H9 (cell line): Measurements from ENCODE around the gene CCDC102B. TPM values are rescaled to one million over a fixed set of nuclear protein-coding genes. Genes with fewer than 3 reads are reported as not detected.

Experiments used
- DNase-seq: peaks from one replicate; pipeline ENCODE4 v3.0.0-alpha.2; 2017
- H2AFZ ChIP-seq: one replicate; pipeline ENCODE4 v1.6.1; 2013; ENCODE audit warnings: mild to moderate bottlenecking, low read length, control low read depth, moderate library complexity
- H2AK5ac ChIP-seq: 2 replicates; pipeline ENCODE4 v1.6.1; 2013; ENCODE audit warnings: low read length, control low read depth, mixed read lengths; ENCODE audit not compliant: insufficient read length
- H2BK120ac ChIP-seq: one replicate; pipeline ENCODE4 v1.6.1; 2013; ENCODE audit warnings: low read depth, mild to moderate bottlenecking, low read length, control low read depth, inconsistent platforms; ENCODE audit not compliant: poor library complexity, severe bottlenecking
- H2BK12ac ChIP-seq: 2 replicates; pipeline ENCODE4 v1.6.1; 2013; ENCODE audit warnings: low read length, control low read depth, mixed read lengths, low read depth; ENCODE audit not compliant: insufficient read length
- H2BK15ac ChIP-seq: 2 replicates; pipeline ENCODE4 v1.6.1; 2013; ENCODE audit warnings: low read depth, low read length, control low read depth
- H2BK20ac ChIP-seq: one replicate; pipeline ENCODE4 v1.6.1; 2013; ENCODE audit warnings: low read depth, mild to moderate bottlenecking, low read length, control low read depth, inconsistent platforms; ENCODE audit not compliant: poor library complexity, severe bottlenecking
- H2BK5ac ChIP-seq: 2 replicates; pipeline ENCODE4 v1.6.1; 2013; ENCODE audit warnings: low read length, control low read depth, mixed read lengths; ENCODE audit not compliant: insufficient read length
- H3K14ac ChIP-seq: 2 replicates; pipeline ENCODE4 v1.6.1; 2013; ENCODE audit warnings: low read length, control low read depth; ENCODE audit not compliant: insufficient read depth
- H3K18ac ChIP-seq: 2 replicates; pipeline ENCODE4 v1.6.1; 2013; ENCODE audit warnings: low read depth, mild to moderate bottlenecking, mixed read lengths, low read length, control low read depth; ENCODE audit not compliant: insufficient read length
- H3K23ac ChIP-seq: 2 replicates; pipeline ENCODE4 v1.6.1; 2013; ENCODE audit warnings: low read length, control low read depth, mixed read lengths, low read depth; ENCODE audit not compliant: insufficient read length
- H3K23me2 ChIP-seq: 2 replicates; pipeline ENCODE4 v1.6.1; 2013; ENCODE audit warnings: low read depth, mild to moderate bottlenecking, mixed read lengths, low read length, control low read depth; ENCODE audit not compliant: insufficient read length, poor library complexity, severe bottlenecking
- H3K27ac ChIP-seq: 2 replicates; pipeline ENCODE4 v1.5.1; 2013; ENCODE audit warnings: low read length, control low read depth, mixed read lengths, low read depth; ENCODE audit not compliant: insufficient read length
- H3K27me3 ChIP-seq: 2 replicates; pipeline ENCODE4 v1.6.1; 2013; ENCODE audit warnings: low read length, control low read depth, inconsistent platforms; ENCODE audit not compliant: insufficient read depth
- H3K4ac ChIP-seq: 2 replicates; pipeline ENCODE4 v1.6.1; 2013; ENCODE audit warnings: low read depth, mild to moderate bottlenecking, control low read depth, inconsistent platforms, low read length, moderate library complexity
- H3K4me1 ChIP-seq: 2 replicates; pipeline ENCODE4 v1.6.1; 2013; ENCODE audit warnings: low read length, control low read depth, inconsistent platforms; ENCODE audit not compliant: insufficient read depth
- H3K4me2 ChIP-seq: 2 replicates; pipeline ENCODE4 v1.6.1; 2013; ENCODE audit warnings: low read length, control low read depth, mixed read lengths; ENCODE audit not compliant: insufficient read length, insufficient read depth
- H3K56ac ChIP-seq: 2 replicates; pipeline ENCODE4 v1.6.1; 2013; ENCODE audit warnings: low read depth, mild to moderate bottlenecking, mixed read lengths, low read length, control low read depth; ENCODE audit not compliant: insufficient read length
- H3K79me1 ChIP-seq: 2 replicates; pipeline ENCODE4 v1.6.1; 2013; ENCODE audit warnings: low read depth, mild to moderate bottlenecking, moderate library complexity, low read length, control low read depth, inconsistent platforms; ENCODE audit not compliant: insufficient read depth, poor library complexity, severe bottlenecking
- H3K79me2 ChIP-seq: 2 replicates; pipeline ENCODE4 v1.6.1; 2013; ENCODE audit warnings: low read length, control low read depth, inconsistent platforms; ENCODE audit not compliant: insufficient read depth
- H3K9ac ChIP-seq: 2 replicates; pipeline ENCODE4 v1.6.1; 2013; ENCODE audit warnings: low read length, control low read depth, mixed read lengths; ENCODE audit not compliant: insufficient read length; ENCODE audit errors: extremely low read depth
- H3K9me3 ChIP-seq: one replicate; pipeline ENCODE4 v1.6.1; 2013; ENCODE audit warnings: low read depth, low read length, inconsistent platforms; ENCODE audit not compliant: control insufficient read depth
- H3T11ph ChIP-seq: one replicate; pipeline ENCODE4 v1.6.1; 2013; ENCODE audit warnings: mild to moderate bottlenecking, low read length, control low read depth, inconsistent platforms
- H4K20me1 ChIP-seq: one replicate; pipeline ENCODE4 v1.6.1; 2013; ENCODE audit not compliant: control insufficient read depth, insufficient read length, insufficient read depth
- H4K5ac ChIP-seq: 2 replicates; pipeline ENCODE4 v1.6.1; 2013; ENCODE audit warnings: low read depth, mild to moderate bottlenecking, mixed read lengths, low read length, control low read depth; ENCODE audit not compliant: insufficient read length
- H4K8ac ChIP-seq: replicated peaks from 2 replicates; pipeline ENCODE4 v1.6.1; 2013; ENCODE audit warnings: low read length, control low read depth, mixed read lengths, low read depth; ENCODE audit not compliant: insufficient read length
- H4K91ac ChIP-seq: 2 replicates; pipeline ENCODE4 v1.6.1; 2013; ENCODE audit warnings: low read depth, mild to moderate bottlenecking, moderate library complexity, mixed read lengths, low read length, control low read depth; ENCODE audit not compliant: insufficient read length
- H3K27ac Mint-ChIP-seq, 3 experiments: 2 replicates in 2 of 3; 3 replicates in 1 of 3; pipeline ENCODE4 v1.8.0; 2020 to 2021; ENCODE audit warnings: mixed read lengths in 3 of 3, mild to moderate bottlenecking in 1 of 3, moderate library complexity in 1 of 3
- H3K27me3 Mint-ChIP-seq: 2 replicates; pipeline ENCODE4 v1.8.0; 2021; ENCODE audit warnings: low read depth, mild to moderate bottlenecking, moderate library complexity, mixed read lengths
- H3K36me3 Mint-ChIP-seq, 3 experiments: 2 replicates in 2 of 3; 3 replicates in 1 of 3; pipeline ENCODE4 v1.8.0; 2020 to 2021; ENCODE audit warnings: low read depth in 3 of 3, mixed read lengths in 3 of 3; ENCODE audit not compliant: insufficient read depth in 1 of 3
- H3K4me1 Mint-ChIP-seq, 2 experiments: 2 replicates each; pipeline ENCODE4 v1.8.0; 2020; ENCODE audit warnings: mixed read lengths in 2 of 2
- H3K4me3 Mint-ChIP-seq, 2 experiments: 2 replicates in 1 of 2; 3 replicates in 1 of 2; pipeline ENCODE4 v1.8.0; 2020 to 2021; ENCODE audit warnings: mild to moderate bottlenecking in 2 of 2, mixed read lengths in 2 of 2, moderate library complexity in 1 of 2
- H3K9me3 Mint-ChIP-seq, 2 experiments: 2 replicates in 1 of 2; 3 replicates in 1 of 2; pipeline ENCODE4 v1.8.0; 2020; ENCODE audit warnings: mild to moderate bottlenecking in 2 of 2, mixed read lengths in 2 of 2, moderate library complexity in 1 of 2
- WGBS: extraction: QIAGEN DNeasy Blood & Tissue Kit; methylation state at CpG from one replicate; pipeline ENCODE4 v1.1.7; 2013; ENCODE audit warnings: missing lambda C conversion rate, low lambda C conversion rate, mixed read lengths; ENCODE audit not compliant: insufficient read length; ENCODE audit errors: extremely low coverage; 5-methylcytosine and 5-hydroxymethylcytosine counted together
- total RNA-seq: library from RNA; stranded (reverse); gene quantifications from 2 replicates; pipeline ENCODE4 v1.2.1, GENCODE V29; 2021
- TF ChIP-seq, protein P1 (sequence below): fragments of 200-600 bp; sonication (generic); conservative IDR thresholded peaks from 3 replicates; pipeline ENCODE4 v1.8.0; 2021; ENCODE audit warnings: antibody characterized with exemption, mild to moderate bottlenecking

Gene CCDC102B
- total RNA-seq, 1 experiment from 2014 or later, result 1.2 TPM

DNA sequence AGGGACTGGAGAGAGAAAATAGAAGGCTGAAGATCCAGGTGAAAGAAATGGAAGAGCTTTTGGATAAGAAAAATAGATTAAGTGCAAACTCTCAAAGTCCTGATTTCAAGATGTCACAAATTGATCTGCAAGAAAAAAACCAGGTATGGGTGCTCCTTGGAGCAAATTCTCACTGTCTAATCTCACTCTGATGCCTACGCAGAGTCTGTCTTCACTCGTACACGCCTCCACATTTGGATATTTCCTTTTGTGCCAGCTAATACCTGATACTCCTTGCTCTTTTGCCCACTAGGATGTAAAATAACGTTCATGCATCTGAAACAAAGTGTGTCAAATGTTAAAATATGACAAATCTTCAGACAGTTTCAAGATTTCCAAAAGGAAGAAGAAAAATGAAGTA lies 99.4 kb downstream of the CCDC102B start:
- Mint-ChIP-seq H3K9me3 (no peaks in the 10 kb centered on the region), H3K27me3 (no peaks in the 10 kb centered on the region)
- no peak overlapping the region for H4K5ac ChIP-seq

More for the DNA sequence above, 99.4 kb downstream of the CCDC102B start:
- Histone ChIP-seq H3K27me3 (no peaks in the 10 kb centered on the region), H3K14ac (no peak overlapping the region), H2AFZ (no peak overlapping the region), H3K4me1 (no peaks in the 10 kb centered on the region), H2BK120ac (no peak overlapping the region), H3K9me3 (no peaks in the 10 kb centered on the region), H3K27ac (no peak overlapping the region), H2BK5ac (no peak overlapping the region), H3T11ph (no peak overlapping the region), H2BK15ac (no peak overlapping the region), H3K56ac (no peak overlapping the region), H3K79me1 (no peaks in the 10 kb centered on the region), H2BK12ac (no peak overlapping the region), H3K79me2 (no peaks in the 10 kb centered on the region), H4K20me1 (no peaks in the 10 kb centered on the region), H3K23ac (no peak overlapping the region), H2AK5ac (no peak overlapping the region), H4K8ac (no peak overlapping the region), H4K91ac (no peak overlapping the region), H3K4ac (no peak overlapping the region), H3K9ac (no peak overlapping the region), H2BK20ac (no peak overlapping the region), H3K18ac (no peak overlapping the region), H3K4me2 (no peak overlapping the region), H3K23me2 (no peaks in the 10 kb centered on the region)
- Mint-ChIP-seq H3K27ac (peak overlapping the region in 1 of 3 experiments; percentile 49; a peak in 3 of 7 replicates), H3K36me3 (no peaks in the 10 kb centered on the region), H3K4me3 (no peak overlapping the region), H3K4me1 (peaks cover 0 to 5% of the 10 kb centered on the region in 2 experiments; a peak in 1 of 4 replicates)
- DNase-seq, result no peak
- no CpG with 5 or more reads among the region's 4 CpGs for WGBS
- TF ChIP-seq, protein P1, sequence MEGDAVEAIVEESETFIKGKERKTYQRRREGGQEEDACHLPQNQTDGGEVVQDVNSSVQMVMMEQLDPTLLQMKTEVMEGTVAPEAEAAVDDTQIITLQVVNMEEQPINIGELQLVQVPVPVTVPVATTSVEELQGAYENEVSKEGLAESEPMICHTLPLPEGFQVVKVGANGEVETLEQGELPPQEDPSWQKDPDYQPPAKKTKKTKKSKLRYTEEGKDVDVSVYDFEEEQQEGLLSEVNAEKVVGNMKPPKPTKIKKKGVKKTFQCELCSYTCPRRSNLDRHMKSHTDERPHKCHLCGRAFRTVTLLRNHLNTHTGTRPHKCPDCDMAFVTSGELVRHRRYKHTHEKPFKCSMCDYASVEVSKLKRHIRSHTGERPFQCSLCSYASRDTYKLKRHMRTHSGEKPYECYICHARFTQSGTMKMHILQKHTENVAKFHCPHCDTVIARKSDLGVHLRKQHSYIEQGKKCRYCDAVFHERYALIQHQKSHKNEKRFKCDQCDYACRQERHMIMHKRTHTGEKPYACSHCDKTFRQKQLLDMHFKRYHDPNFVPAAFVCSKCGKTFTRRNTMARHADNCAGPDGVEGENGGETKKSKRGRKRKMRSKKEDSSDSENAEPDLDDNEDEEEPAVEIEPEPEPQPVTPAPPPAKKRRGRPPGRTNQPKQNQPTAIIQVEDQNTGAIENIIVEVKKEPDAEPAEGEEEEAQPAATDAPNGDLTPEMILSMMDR, result no peak
